Activated CD4-positive, alpha-beta T cell treated with anti-CD3 and anti-CD28 coated beads, Interleukin-2, amount 10 ng/mL, durations not matched to agents 7 days and 5 days (primary cell): ENCODE data around the gene GNL1. TPM values are rescaled to one million over a fixed set of nuclear protein-coding genes. Genes with fewer than 3 reads are reported as not detected.
"Not testable (repeated sequence)": the region's sequence is repeated elsewhere in the genome, so short reads cannot be mapped to it uniquely, and the experiment has no call there.

Experiments
- CTCF ChIA-PET: fragments of 350-600 bp; sonication (Branson Sonifier 250); formaldehyde crosslinking; loops from one replicate; lab custom pipeline; 2021; ENCODE audit warnings: antibody characterized with exemption; lab: Charles Lee
- POLR2A ChIA-PET: fragments of 350-600 bp; sonication (Branson Sonifier 250); formaldehyde crosslinking; loops from one replicate; lab custom pipeline; 2021; ENCODE audit warnings: antibody characterized with exemption; lab: Charles Lee
- DNase-seq: peaks from one replicate; pipeline ENCODE4 v3.0.0-alpha.2; 2020
- H3K27ac Mint-ChIP-seq: one replicate; pipeline ENCODE4 v1.8.0; 2021; ENCODE audit warnings: mild to moderate bottlenecking, moderate library complexity, mixed read lengths
- H3K27me3 Mint-ChIP-seq: one replicate; pipeline ENCODE4 v1.8.0; 2021; ENCODE audit warnings: mixed read lengths
- H3K36me3 Mint-ChIP-seq: one replicate; pipeline ENCODE4 v1.8.0; 2021; ENCODE audit warnings: low read depth, mixed read lengths
- H3K4me1 Mint-ChIP-seq: one replicate; pipeline ENCODE4 v1.8.0; 2021; ENCODE audit warnings: mixed read lengths
- H3K4me3 Mint-ChIP-seq: one replicate; pipeline ENCODE4 v1.8.0; 2021; ENCODE audit warnings: mild to moderate bottlenecking, moderate library complexity, mixed read lengths
- H3K9me3 Mint-ChIP-seq: one replicate; pipeline ENCODE4 v1.8.0; 2021; ENCODE audit warnings: mixed read lengths
- total RNA-seq, 2 experiments: library from RNA; stranded (reverse); gene quantifications; one replicate each; pipeline ENCODE4 v1.2.3, GENCODE V29; 2021

The GNL1 gene
- total RNA-seq, 2 experiments from 2014 or later: 51.5 to 59.9 TPM

DNA sequence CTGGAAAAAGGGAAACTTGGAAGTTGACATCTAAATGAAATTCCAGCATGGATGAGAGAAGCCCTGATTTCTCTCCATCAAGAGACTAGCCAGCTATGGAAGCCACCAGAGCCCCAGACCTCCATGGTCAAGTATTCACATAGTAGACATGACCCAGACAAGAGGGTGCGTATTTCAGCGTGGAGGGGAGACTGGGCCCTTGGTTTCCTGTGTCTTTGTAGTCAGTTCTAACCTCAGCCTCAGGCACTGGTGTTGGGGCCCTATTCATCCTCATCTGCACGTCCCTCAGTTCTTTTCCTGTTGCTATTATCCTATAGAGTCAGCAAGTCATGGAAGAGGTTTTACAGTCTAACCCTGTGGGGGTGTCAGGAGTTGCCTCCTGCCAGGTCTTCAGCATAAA, 12.5 kb downstream of the GNL1 start:
- H3K27me3 Mint-ChIP-seq: no peaks in the 10 kb centered on the region
- no peaks in the 10 kb centered on the region for H3K9me3 Mint-ChIP-seq
- ChIA-PET CTCF (interaction anchor here (0.6 to 8.9 kb wide), 11 partner anchors 9 to 178 kb away, joined by 3 to 113 read pairs (median 8); partner anchors contain the start of genes ABCF1, GNL1 and PRR3), POLR2A (no interaction called here)
- H3K36me3 Mint-ChIP-seq: peaks cover 18% of the 10 kb centered on the region
- peaks cover 35% of the 10 kb centered on the region for H3K4me1 Mint-ChIP-seq
- H3K27ac Mint-ChIP-seq: peak overlapping the region; percentile 37
- DNase-seq: peak; percentile 29
- no peak overlapping the region for H3K4me3 Mint-ChIP-seq

DNA sequence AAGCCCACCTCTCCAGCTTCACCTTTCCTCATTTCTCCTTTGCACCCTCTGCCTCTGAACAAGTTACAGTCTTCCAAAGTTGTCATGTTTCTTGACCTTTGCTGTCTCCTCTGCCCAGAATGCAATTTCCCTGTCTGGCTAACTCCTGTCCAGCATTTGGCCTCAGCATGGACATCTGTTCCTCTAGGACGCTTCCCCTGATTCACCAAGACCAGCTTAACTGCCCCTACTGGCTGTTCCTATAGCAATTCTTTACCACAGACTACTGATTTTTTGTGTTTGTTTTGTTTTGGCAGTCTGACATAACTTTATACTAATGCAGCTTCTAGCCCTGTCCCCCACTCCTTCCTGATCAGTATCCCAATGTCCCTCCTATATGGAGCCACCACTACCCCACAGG, 13.4 kb downstream of the GNL1 start:
- no peak for DNase-seq
- Mint-ChIP-seq H3K27ac (peak overlapping the region; percentile 92), H3K4me1 (peaks cover 37% of the 10 kb centered on the region), H3K9me3 (no peaks in the 10 kb centered on the region), H3K36me3 (peaks cover 13% of the 10 kb centered on the region), H3K4me3 (peak overlapping the region; percentile 73), H3K27me3 (peaks cover 3% of the 10 kb centered on the region)
- ChIA-PET POLR2A (no interaction called here), CTCF (interaction anchor here (0.7 to 8.9 kb wide), 13 partner anchors 8 to 179 kb away, joined by 3 to 113 read pairs (median 13); partner anchors contain the start of genes ABCF1, GNL1 and PRR3)

DNA sequence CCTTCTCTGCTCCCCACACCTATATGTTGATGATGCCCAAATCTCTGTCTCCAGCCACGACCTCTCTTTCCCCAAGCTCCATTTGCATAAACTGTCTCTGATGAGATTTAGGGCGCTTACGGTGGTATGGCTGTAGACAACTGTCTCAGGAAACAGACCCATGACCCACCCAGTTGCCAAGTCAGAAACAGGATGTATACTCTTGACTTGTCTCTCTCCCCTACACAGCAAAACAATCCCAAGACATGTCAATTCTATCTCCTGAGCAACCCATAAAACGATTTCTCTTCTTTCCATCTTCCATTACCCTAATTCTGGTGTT, 13.9 kb downstream of the GNL1 start:
- H3K36me3 Mint-ChIP-seq: peaks cover 13% of the 10 kb centered on the region
- H3K4me3 Mint-ChIP-seq: peak overlapping the region; percentile 73
- peak; percentile 51 for DNase-seq
- peak overlapping the region; percentile 92 for H3K27ac Mint-ChIP-seq
- CTCF ChIA-PET: interaction anchor here (1.2 to 8.9 kb wide), 14 partner anchors 10 to 180 kb away, joined by 3 to 113 read pairs (median 10); partner anchors contain the start of gene GNL1
- H3K9me3 Mint-ChIP-seq: no peaks in the 10 kb centered on the region
- peaks cover 7% of the 10 kb centered on the region for H3K27me3 Mint-ChIP-seq
- POLR2A ChIA-PET: interaction anchor here (0.8 to 1.0 kb wide), 2 partner anchors 8 to 48 kb away, joined by 3 to 4 read pairs; no protein-coding TSS in a partner anchor
- peaks cover 38% of the 10 kb centered on the region for H3K4me1 Mint-ChIP-seq

DNA sequence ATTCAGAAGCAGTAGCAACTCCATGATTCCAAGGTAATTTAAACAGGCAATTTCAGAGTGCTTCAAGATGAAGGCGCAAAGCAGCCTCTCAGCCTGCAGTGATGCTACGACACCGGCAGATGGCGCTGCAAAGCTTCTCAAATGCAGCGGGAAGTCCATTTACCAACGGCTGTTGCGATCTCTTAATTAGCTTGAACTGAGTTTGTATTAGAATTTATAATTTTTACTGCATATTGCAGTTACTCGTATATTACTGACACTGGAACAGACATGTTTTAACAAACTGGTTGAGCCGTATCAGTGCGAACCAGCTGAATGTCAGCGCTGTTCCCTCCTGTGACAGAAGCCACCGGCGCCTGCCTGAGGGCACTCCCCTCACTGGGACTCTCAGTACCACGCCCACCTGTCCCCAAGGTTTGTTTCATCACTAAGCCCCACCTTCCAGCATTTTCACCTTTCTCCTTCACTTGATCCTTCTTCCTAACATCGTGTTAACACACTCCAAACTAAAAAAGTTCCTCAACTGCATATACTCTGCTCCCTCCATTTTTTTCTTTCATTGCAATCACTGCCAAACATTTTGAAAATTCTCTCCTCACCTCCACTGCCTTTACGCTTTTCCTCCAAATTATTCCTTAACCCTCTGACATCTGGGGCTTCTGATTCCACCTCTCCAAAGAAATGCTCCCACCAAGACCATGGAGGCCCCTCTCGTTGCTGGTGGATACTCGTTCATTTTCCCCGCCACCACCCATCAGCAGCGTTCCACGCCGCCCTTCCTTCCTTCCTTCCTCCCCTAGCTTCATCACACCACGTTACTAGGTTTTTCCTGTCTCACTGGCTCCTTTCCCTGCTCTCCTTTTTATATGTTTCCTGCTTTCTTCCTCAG, 14.5 kb downstream of the GNL1 start:
- ChIA-PET CTCF (interaction anchor here (0.6 to 8.9 kb wide), 32 partner anchors 10 to 546 kb away, joined by 3 to 113 read pairs (median 5); partner anchors contain the start of genes DHX16, GNL1 and PRR3), POLR2A (interaction anchor here (0.8 to 1.0 kb wide), 2 partner anchors 9 to 48 kb away, joined by 3 to 4 read pairs; no protein-coding TSS in a partner anchor)
- peak; percentile 83 for DNase-seq
- Mint-ChIP-seq H3K27me3 (peaks cover 7% of the 10 kb centered on the region), H3K27ac (peak overlapping the region; percentile 92), H3K36me3 (peaks cover 12% of the 10 kb centered on the region), H3K4me3 (peak overlapping the region; percentile 73), H3K4me1 (peaks cover 38% of the 10 kb centered on the region), H3K9me3 (no peaks in the 10 kb centered on the region)

DNA sequence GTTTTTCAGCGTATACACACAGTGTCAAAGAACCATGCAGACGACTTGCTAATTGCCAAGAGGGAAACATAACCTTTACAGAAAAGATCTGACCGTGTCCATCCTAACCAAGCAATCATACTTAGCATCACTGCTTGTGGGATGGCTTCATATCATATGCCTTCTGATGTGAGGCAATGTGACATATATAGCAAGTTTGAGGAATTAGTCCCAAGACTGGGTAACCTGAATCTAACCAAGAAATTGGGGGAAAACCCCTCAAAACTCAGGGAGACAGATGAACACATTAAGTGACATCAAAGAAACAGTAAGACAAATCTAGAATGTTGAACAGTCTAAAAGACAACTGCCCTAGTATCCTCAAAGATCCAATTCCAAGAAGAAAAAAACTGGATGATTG, 18.4 kb downstream of the GNL1 start:
- ChIA-PET POLR2A (no interaction called here), CTCF (interaction anchor here (1.4 kb wide), 1 partner anchor 20 kb away, joined by 3 read pairs; no protein-coding TSS in a partner anchor)

DNA sequence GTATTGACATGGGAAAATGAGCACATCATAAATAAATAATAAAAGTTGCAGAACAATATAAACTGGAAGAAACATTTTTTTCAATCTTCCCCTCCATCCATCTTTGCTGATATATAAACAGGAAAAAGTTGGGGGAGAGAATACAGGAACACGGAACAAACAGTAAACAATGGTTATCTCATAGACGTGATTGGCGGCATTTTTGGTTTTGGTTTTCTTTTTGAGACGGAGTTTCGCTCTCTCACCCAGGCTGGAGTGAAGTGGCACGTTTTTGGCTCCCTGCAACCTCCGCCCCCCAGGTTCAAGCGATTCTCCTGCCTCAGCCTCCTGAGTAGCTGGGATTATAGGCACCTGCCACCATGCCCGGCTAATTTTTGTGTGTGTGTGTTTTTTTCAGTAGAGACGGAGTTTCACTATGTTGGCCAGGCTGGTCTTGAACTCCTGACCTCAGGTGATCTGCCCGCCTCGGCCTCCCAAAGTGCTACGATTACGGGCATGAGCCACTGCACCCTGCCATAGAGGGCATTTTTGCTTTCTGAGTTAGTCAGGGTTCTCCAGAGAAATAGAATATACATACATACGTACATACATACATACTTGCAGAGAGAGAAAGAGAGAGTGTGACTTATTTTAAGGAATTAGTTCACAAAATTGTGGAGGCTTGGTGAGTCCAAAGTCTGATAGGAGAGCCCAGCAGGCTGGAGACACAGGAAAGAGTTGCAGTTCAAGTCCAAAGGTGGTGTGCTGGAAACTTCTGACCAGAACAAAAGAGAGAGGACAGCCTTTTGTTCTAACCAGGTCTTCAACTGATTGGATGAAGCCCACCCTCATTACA, 22.6 kb downstream of the GNL1 start:
- ChIA-PET POLR2A (no interaction called here), CTCF (interaction anchor here (1.0 to 2.7 kb wide), 2 partner anchors 8 to 197 kb away, joined by 3 to 13 read pairs; no protein-coding TSS in a partner anchor)
- Mint-ChIP-seq H3K27ac (peak overlapping the region; percentile 90), H3K4me1 (peaks cover 42% of the 10 kb centered on the region), H3K27me3 (peaks cover 7% of the 10 kb centered on the region), H3K4me3 (peak overlapping the region; percentile 56), H3K36me3 (peaks cover 3% of the 10 kb centered on the region), H3K9me3 (no peaks in the 10 kb centered on the region)
- DNase-seq: peak; percentile 31

More for the DNA sequence above, 18.4 kb downstream of the GNL1 start:
- no peak for DNase-seq
- no peak overlapping the region for H3K4me3 Mint-ChIP-seq
- H3K4me1 Mint-ChIP-seq: peaks cover 29% of the 10 kb centered on the region
- peaks cover 7% of the 10 kb centered on the region for H3K27me3 Mint-ChIP-seq
- no peak overlapping the region for H3K27ac Mint-ChIP-seq
- H3K36me3 Mint-ChIP-seq: no peaks in the 10 kb centered on the region
- no peaks in the 10 kb centered on the region for H3K9me3 Mint-ChIP-seq

DNA sequence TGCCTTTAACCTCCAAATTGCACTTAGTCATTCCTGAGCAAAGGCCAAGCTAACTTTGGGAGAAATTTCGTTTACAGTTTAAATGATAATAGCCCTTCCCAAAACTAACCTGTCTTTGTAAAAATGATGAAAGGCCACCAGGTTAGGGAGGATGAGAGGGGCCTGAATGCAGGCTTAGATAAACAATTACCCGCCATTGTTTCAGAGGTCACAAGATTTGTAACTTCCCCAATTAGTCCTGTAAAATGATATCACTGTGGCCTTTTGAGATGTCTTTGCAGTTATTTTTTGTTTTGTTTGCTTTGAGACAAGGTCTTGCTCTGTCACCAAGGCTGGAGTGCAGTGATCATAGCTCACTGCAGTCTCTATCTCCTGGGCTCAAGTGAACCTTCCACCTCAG, 26.3 kb downstream of the GNL1 start:
- peaks cover 4% of the 10 kb centered on the region for H3K9me3 Mint-ChIP-seq
- peaks cover 4% of the 10 kb centered on the region for H3K36me3 Mint-ChIP-seq
- DNase-seq: no peak
- ChIA-PET CTCF (interaction anchor here (0.7 to 1.7 kb wide), 9 partner anchors 10 to 192 kb away, joined by 3 to 17 read pairs (median 4); partner anchors contain the start of gene PRR3), POLR2A (interaction anchor here (0.6 to 1.5 kb wide), 4 partner anchors 12 to 67 kb away, joined by 3 to 9 read pairs (median 5); no protein-coding TSS in a partner anchor)
- no peak overlapping the region for H3K4me3 Mint-ChIP-seq
- H3K4me1 Mint-ChIP-seq: peaks cover 51% of the 10 kb centered on the region
- H3K27ac Mint-ChIP-seq: peak overlapping the region; percentile 41
- no peaks in the 10 kb centered on the region for H3K27me3 Mint-ChIP-seq

DNA sequence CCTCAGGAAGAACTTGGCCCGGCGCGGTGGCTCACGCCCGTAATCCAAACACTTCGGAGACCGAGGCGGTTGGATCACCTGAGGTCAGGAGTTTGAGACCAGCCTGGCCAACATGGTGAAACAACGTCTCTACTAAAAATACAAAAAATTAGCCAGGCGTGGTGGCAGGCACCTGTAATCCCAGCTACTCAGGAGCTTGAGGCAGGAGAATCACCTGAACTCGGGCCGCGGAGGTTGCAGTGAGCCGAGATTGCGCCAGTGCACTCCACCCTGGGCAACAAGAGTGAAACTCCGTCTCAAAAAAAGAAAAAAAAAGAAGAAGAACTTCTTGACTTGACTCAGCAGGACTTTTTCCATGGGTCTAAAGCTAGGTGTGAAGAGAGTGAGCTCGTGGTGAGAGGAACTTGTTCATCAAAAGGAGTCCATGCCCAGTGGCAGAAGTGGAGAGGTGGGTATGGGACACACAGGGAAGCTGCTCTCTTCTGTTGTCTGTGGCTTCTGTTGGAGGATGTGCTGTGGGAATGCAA, 26.9 kb downstream of the GNL1 start:
- not testable (repeated sequence) for H3K4me3 Mint-ChIP-seq, H3K36me3 Mint-ChIP-seq, H3K27me3 Mint-ChIP-seq
- Mint-ChIP-seq H3K27ac (peak overlapping the region; percentile 60), H3K9me3 (peaks cover 10% of the 10 kb centered on the region), H3K4me1 (peaks cover 51% of the 10 kb centered on the region)
- peak; percentile 26 for DNase-seq
- POLR2A ChIA-PET: interaction anchor here (0.6 to 1.5 kb wide), 4 partner anchors 11 to 39 kb away, joined by 3 to 9 read pairs (median 4); no protein-coding TSS in a partner anchor
- CTCF ChIA-PET: interaction anchor here (1.2 to 1.6 kb wide), 7 partner anchors 10 to 34 kb away, joined by 3 to 17 read pairs (median 5); partner anchors contain the start of gene PRR3

DNA sequence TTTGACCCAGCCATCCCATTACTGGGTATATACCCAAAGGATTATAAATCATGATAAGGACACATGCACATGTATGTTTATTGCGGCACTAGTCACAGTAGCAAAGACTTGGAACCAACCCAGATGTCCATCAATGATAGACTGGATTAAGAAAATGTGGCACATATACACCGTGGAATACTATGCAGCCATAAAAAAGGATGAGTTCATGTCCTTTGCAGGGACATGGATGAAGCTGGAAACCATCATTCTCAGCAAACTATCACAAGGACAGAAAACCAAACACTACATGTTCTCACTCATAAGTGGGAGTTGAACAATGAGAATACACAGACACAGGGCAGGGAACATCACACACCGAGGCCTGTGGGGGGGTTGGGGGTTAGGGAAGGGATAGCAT, 29.8 kb downstream of the GNL1 start:
- Mint-ChIP-seq H3K9me3 (peaks cover 26% of the 10 kb centered on the region), H3K36me3 (peaks cover 22% of the 10 kb centered on the region), H3K4me1 (peaks cover 44% of the 10 kb centered on the region)
- CTCF ChIA-PET: interaction anchor here (2.4 kb wide), 1 partner anchor 15 kb away, joined by 10 read pairs; no protein-coding TSS in a partner anchor
- POLR2A ChIA-PET, H3K27me3 Mint-ChIP-seq, H3K4me3 Mint-ChIP-seq, H3K27ac Mint-ChIP-seq, DNase-seq: not testable (repeated sequence)

DNA sequence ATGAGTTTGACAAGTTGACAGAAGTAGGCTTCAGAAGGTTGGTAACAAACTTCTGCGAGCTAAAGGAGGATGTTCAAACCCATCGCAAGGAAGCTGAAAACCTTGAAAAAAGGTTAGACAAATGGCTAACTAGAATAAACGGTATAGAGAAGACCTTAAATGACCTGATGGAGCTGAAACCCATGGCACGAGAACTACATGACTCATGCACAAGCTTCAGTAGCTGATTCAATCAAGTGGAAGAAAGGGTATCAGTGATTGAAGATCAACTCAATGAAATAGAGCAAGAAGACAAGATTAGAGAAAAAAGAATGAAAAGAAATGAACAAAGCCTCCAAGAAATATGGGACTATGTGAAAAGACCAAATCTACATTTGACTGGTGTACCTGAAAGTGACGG, 34.3 kb downstream of the GNL1 start:
- peaks cover 38% of the 10 kb centered on the region for H3K36me3 Mint-ChIP-seq
- H3K4me3 Mint-ChIP-seq, H3K27ac Mint-ChIP-seq, H3K27me3 Mint-ChIP-seq, DNase-seq: not testable (repeated sequence)
- H3K4me1 Mint-ChIP-seq: peaks cover 35% of the 10 kb centered on the region
- H3K9me3 Mint-ChIP-seq: peaks cover 40% of the 10 kb centered on the region
- ChIA-PET POLR2A (interaction anchor here (0.6 kb wide), 1 partner anchor 65 kb away, joined by 3 read pairs; no protein-coding TSS in a partner anchor), CTCF (interaction anchor here (1.0 to 2.4 kb wide), 5 partner anchors 10 to 40 kb away, joined by 4 to 10 read pairs (median 4); no protein-coding TSS in a partner anchor)

DNA sequence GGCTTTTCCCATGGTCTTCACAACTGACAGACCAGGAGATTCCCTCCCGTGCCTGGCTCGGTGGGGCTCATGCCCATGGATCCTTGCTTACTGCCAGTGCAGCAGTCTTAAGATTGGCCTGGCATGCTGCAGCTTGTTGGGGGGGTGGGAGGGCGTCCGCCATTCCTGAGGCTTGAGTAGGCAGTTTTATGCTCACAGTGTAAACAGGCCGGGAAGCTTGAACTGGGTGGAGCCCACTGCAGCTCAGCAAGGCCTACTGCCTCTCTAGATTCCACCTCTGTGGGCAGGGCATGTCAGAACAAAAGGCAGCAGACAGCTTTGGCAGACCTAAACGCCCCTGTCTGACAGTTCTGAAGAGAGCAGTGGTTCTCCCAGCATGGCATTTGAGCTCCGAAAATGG, 35.2 kb downstream of the GNL1 start:
- Mint-ChIP-seq H3K4me1 (peaks cover 40% of the 10 kb centered on the region), H3K9me3 (peaks cover 37% of the 10 kb centered on the region), H3K36me3 (peaks cover 38% of the 10 kb centered on the region)
- H3K27ac Mint-ChIP-seq, DNase-seq, H3K4me3 Mint-ChIP-seq, POLR2A ChIA-PET, H3K27me3 Mint-ChIP-seq: not testable (repeated sequence)
- CTCF ChIA-PET: interaction anchor here (1.0 to 2.4 kb wide), 5 partner anchors 9 to 39 kb away, joined by 4 to 10 read pairs (median 4); no protein-coding TSS in a partner anchor
